OCI-LY7 (cell line): ENCODE measurements around the gene CD300C.

ENCODE experiments used
- EZH2phosphoT487 ChIP-seq: fragments of 200-600 bp; sonication (generic); IDR thresholded peaks from 2 replicates; pipeline ENCODE4 v1.6.1; 2018; ENCODE audit warnings: low read depth, borderline replicate concordance, mild to moderate bottlenecking, mixed run types, antibody characterized with exemption, low read length, moderate library complexity, mixed read lengths
- TF ChIP-seq, protein P1 (sequence below): fragments of 200-600 bp; sonication (generic); conservative IDR thresholded peaks from 2 replicates; pipeline ENCODE4 v1.5.1; 2014; ENCODE audit warnings: mild to moderate bottlenecking, antibody characterized with exemption, low read length, moderate library complexity, mixed read lengths

GRCh38 chr17:74525465-74525725 is 20.5 kb downstream of the CD300C start:
- TF ChIP-seq, protein P1, sequence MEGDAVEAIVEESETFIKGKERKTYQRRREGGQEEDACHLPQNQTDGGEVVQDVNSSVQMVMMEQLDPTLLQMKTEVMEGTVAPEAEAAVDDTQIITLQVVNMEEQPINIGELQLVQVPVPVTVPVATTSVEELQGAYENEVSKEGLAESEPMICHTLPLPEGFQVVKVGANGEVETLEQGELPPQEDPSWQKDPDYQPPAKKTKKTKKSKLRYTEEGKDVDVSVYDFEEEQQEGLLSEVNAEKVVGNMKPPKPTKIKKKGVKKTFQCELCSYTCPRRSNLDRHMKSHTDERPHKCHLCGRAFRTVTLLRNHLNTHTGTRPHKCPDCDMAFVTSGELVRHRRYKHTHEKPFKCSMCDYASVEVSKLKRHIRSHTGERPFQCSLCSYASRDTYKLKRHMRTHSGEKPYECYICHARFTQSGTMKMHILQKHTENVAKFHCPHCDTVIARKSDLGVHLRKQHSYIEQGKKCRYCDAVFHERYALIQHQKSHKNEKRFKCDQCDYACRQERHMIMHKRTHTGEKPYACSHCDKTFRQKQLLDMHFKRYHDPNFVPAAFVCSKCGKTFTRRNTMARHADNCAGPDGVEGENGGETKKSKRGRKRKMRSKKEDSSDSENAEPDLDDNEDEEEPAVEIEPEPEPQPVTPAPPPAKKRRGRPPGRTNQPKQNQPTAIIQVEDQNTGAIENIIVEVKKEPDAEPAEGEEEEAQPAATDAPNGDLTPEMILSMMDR, result no peak
- TF ChIP-seq EZH2phosphoT487, result no peak
